Measurements from ENCODE around the gene ZMIZ1.

The ZMIZ1 gene

GRCh38 chr10:79207726-79208125, 139.0 kb downstream of the ZMIZ1 start:
- no peak for DNase-seq (ENCODE audit: low read depth)

- DNase-seq (ENCODE audit: low read depth) = no peak
These were observed 139.7 kb downstream of the ZMIZ1 start for GRCh38 chr10:79208251-79208983.

DNA sequence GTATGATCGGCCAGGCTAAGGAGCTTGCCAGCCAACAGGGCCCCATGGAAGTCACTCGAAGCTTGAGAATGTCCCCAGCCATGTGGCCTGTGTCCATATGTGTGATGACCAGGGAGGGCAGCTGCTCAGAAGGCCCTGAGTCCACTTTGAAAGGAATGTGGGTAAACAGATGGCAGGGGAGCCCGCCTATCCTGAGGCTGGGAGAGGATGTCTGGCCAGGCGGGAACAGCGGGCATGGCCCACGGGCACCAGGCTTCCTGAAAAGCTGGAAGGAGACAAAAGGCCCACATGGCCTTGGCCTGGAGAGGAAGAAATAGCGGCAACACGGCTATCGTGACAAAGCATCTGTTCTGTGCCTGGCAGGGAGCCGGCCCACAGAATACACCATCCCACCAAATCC, 140.6 kb downstream of the ZMIZ1 start:
- no peak for DNase-seq (ENCODE audit: low read depth)

- no peak for DNase-seq (ENCODE audit: low read depth)
These were observed 141.1 kb downstream of the ZMIZ1 start for GRCh38 chr10:79209831-79210230.

DNA sequence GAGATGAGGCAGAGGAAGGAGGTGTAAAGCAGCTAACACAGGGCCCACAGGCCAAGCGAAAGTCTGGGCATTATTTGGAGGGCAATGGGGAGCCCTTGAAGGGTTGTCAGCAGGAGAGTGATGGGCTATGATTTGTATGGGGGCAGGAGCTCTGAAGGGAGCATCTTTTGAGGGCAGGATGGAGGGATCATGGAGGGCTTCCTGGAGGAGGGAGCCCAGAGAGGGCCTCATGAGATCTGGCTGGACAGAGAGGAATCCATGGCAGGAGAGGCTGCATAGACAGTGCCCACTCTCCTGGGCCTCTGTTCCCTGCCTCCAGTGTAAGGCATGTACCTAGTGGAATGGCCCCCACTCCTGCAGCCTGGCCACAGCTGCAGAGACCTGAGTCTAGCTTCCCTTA, 141.9 kb downstream of the ZMIZ1 start:
- DNase-seq (ENCODE audit: low read depth) = no peak

- no peak for DNase-seq (ENCODE audit: low read depth)
These were observed 142.8 kb downstream of the ZMIZ1 start for GRCh38 chr10:79211616-79212015.

DNA sequence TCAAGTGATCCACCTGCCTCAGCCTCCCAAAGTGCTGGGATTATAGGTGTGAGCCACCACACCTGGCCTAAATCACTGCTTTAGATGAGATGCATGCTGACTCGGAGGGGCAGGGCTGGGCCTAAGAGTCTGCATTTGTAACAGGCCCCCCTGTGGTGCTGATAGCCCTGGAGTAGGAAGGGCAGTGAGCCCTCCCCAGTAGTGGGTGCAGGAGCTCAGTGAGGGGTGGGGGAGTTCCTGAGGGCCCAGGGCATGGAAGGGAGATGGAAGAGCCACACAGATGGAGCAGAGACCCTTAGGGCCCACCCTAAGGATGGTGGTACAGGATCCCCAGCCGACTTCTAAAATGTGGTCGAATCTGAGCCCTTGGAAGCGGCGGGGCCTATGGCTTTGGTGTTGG, 146.8 kb downstream of the ZMIZ1 start:
- no peak for DNase-seq (ENCODE audit: low read depth)

- no peak for DNase-seq (ENCODE audit: low read depth)
These were observed 150.7 kb downstream of the ZMIZ1 start for GRCh38 chr10:79219322-79219957.

DNA sequence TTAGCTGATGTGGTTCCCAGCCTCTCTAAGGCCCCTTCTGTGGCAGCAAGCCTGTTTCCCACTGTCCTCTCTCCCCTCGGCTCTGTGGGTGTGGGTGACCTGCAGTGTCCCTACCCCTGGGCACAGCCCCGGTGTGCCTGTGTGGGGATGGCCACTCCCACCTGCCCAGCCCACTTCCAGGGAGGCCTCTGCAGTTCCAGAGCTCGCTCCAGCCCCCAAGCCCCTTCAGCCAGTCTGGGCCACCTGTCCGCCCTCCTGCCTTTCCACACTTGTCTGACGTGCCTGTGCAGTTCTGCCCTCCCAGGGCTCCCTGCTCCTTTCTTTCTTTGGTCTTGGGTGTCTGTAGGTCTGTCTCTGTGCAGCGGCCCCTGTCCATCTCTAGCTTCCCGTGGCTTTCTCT, 151.5 kb downstream of the ZMIZ1 start:
- no peak for DNase-seq (ENCODE audit: low read depth)

DNA sequence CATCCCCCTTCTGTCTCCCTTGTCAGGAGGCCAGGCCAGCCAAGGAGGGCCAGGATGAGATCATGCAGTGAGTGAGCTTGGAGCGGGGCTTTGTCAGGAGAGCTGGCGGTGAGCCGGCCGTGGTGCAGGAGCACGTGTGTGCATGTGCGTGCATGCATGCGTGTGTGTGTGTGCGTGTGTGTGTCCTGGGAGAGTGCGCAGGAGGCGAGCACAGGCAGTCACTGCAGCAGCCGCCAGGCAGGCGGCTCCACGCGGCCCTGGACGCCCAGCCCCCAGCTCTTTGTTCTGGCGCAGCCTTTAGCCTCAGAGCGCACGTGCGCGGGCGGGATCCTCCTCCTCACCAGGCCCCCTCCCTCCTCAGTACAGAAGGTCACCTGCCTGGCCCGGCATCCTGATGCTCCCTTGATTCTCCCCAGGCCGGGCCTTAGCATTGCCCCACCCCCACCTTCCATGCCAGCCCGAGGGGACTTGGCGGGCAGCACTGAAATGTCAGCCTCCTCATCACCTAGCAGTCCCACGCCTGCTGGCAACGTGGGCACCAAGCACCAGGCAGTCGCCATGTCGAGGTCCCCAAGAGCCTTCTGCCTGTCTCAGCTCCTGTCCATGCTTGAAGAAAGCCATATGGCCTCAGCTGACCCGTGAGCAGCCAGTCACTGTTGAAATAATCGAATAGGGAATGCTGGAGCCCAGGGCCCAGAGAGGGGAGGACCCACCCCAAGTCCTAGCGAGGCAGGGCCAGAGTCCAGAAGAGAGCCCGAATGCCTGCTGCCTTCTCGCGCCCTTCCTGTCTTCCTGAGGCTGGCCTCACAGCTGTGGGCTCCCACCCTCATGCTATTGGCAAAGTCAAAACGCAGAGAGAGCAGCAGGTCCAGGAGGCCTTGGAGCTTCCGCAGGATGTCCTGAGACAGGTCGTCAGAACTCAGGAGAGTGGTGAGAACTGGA, 152.6 kb downstream of the ZMIZ1 start:
- DNase-seq (ENCODE audit: low read depth) = no peak

DNA sequence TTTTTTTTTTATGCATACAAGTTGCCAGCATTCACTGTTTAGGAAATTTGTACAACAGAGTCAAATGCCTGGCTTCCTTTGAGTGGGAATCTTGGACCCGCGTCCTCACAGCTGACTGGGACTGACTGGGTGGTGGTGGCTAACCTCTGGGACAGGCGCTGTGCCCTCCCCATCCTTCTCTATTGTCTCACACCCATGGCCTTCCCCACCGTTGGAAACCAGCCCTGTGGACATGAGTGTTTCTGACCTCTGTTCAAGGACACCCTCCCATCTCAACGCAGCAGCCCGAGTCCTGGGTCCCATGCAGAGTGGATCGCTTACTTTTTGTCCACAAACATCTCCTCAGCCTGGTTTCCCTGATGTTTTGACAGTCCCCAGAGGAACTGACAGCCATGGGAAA, 153.4 kb downstream of the ZMIZ1 start:
- DNase-seq (ENCODE audit: low read depth) = no peak

DNA sequence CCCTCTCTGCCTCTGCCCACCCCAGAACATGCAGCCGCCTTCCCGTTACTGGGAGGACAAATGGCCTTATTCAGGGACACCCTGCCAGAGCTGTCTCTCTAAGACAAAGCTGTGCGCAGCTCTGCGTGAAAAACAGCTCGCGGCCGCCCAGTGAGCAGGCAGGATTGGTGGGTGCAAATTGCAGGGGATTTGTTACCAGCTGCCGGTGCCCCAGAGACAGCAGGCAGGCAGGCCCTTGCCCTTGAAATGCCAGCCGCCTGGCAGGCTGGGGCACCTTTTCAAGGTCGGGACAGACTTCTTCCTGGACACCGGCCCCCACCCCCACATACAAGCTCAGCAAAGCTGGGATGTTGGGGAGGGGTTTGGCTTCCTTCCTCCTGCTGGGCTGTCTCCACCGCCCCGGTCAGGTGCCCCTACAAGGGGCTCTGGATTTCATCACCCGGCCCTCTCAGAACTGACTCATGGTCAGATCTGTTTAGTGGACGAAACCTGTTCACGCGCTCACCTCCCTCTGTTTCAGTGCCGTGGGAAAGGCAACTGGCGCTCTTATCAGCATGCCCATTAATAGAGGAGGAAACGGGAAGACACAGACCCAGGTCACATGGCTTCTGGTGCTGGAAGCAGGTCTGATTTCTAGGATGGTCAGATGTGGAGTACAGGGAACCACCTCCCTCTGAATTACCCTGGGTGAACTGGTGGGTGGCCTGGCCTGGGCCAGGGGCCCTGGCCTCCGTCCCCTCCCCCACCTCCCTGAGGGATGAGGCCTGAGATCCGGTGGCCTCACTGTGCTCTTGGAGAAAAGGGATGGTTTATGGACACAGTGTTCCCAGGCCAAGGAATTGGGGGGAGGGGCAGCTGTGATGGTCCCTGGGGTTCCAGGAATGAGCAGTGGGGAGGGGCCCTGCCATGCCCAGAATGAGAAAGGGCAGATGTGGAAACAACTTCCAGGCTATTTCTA, 154.6 kb downstream of the ZMIZ1 start:
- no peak for DNase-seq (ENCODE audit: low read depth)

GRCh38 chr10:79224263-79224949, 155.6 kb downstream of the ZMIZ1 start:
- no peak for DNase-seq (ENCODE audit: low read depth)

DNA sequence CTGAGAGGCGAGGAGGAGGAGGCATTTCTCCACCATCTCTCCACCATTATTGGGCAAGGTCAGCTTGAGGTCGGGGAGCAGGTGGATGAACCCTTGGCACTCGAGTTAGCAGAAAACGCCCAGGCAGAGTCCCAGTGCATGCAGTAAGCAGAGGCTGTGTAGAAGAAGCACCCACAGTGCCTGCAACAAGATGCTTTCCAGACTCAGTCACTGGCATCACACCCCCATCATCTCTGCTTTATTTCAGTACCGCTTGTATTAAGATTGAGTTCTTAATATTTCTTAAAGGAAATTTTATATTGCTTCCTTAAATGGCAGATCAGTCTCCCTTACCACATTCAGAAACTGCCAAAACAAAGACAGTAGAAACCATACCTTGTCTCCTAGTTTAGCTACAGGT, 156.2 kb downstream of the ZMIZ1 start:
- no peak for DNase-seq (ENCODE audit: low read depth)

DNA sequence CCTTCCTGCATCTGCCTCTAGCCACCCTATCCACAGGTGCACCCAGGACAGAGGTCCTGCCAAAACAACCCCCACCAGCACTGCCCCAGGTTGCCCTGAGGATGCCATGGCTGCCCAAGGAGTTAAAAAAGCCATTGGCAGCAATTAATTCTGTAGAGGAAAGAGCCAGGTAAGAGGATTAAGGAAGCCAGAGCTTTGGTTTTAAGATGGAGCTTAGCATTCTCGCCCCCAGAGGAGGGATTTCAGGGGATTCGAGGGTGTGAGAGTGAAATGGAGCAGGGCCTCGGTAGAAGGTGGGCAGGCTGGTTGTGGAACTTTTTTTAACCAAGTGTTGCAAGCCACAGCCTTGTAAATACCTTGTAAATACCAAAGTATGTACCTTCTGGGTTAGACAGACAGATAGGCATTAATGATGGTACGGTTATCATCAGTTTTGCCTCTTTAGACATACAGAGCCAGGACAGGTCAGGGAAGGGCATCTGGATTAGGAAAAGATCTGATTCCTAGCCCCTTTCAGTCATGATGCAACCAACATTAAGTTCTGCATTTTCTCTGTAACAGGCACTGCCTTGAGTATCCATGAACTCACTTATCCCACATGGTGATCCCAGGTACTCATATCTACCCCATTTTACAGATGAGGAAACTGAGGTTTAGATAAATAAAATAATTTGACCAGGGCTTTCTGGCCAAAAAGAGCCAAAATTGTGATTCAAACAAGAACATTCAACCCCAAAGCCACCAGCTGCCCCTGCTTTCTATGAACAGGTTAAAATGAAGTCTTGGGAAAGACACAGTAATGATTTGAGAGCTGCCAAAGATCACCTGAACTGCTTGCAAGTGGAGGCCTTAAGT, 157.9 kb downstream of the ZMIZ1 start:
- no peak for DNase-seq (ENCODE audit: low read depth)

- no peak for DNase-seq (ENCODE audit: low read depth)
These were observed 160.3 kb downstream of the ZMIZ1 start for GRCh38 chr10:79229071-79229541.

DNA sequence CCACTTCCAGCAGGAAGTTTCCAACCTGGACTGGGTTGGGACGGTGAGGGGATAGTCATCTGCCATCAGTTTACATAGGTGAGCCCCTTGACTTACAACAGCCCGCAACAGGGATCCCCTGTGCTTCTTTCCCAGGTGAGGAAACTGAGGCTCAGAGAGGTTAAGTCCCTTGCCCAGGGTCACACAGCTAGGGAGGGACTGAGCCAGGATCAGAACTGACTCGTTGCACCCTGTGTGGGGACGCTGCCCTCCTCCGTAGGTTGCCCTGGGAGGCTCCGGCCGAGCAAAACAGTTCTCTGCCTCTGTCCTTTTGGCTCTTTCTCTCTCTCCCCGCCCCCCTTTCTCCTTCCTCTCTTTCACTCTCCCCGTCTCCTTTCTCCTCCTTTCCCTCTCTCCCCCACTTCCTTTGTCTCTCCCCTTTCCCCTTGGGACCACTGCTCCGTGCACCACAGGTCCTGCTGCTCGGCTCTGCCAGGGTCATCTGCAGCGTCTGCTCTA, 161.1 kb downstream of the ZMIZ1 start:
- no peak for DNase-seq (ENCODE audit: low read depth)

- no peak for DNase-seq (ENCODE audit: low read depth)
These were observed 161.6 kb downstream of the ZMIZ1 start for GRCh38 chr10:79230328-79230830.

- no peak for DNase-seq (ENCODE audit: low read depth)
These were observed 162.1 kb downstream of the ZMIZ1 start for GRCh38 chr10:79230850-79231249.

GRCh38 chr10:79231908-79232307, 163.1 kb downstream of the ZMIZ1 start:
- no peak for DNase-seq (ENCODE audit: low read depth)

Data from non-pigmented ciliary epithelial cell (primary cell).